Activated naive CD8-positive, alpha-beta T cell treated with anti-CD3 and anti-CD28 coated beads, Interleukin-2, amount 10 ng/mL, durations not matched to agents 7 days and 5 days (primary cell): Measurements from ENCODE around the gene MEST. TPM values are rescaled to one million over a fixed set of nuclear protein-coding genes. Genes with fewer than 3 reads are reported as not detected.
"Not testable (repeated sequence)": the region's sequence is repeated elsewhere in the genome, so short reads cannot be mapped to it uniquely, and the experiment has no call there.

Experiments
- ATAC-seq: fragments of 150-1000 bp; cut with Tn5 transposase; one replicate; pipeline ENCODE4 v1.10.0; 2021; ENCODE audit warnings: low read depth, moderate library complexity
- POLR2A ChIA-PET: fragments of 350-600 bp; sonication (Branson Sonifier 250); formaldehyde crosslinking; loops from one replicate; lab custom pipeline; 2021; ENCODE audit warnings: antibody characterized with exemption; lab: Charles Lee
- DNase-seq: peaks from one replicate; pipeline ENCODE4 v3.0.0; 2021
- H3K27ac Mint-ChIP-seq: one replicate; pipeline ENCODE4 v1.8.0; 2022; ENCODE audit warnings: mild to moderate bottlenecking, mixed read lengths
- H3K27me3 Mint-ChIP-seq: one replicate; pipeline ENCODE4 v1.8.0; 2022; ENCODE audit warnings: mild to moderate bottlenecking, moderate library complexity, mixed read lengths
- H3K36me3 Mint-ChIP-seq: one replicate; pipeline ENCODE4 v1.8.0; 2021; ENCODE audit warnings: mild to moderate bottlenecking, mixed read lengths
- H3K4me1 Mint-ChIP-seq: one replicate; pipeline ENCODE4 v1.8.0; 2021; ENCODE audit warnings: mixed read lengths
- H3K4me3 Mint-ChIP-seq: one replicate; pipeline ENCODE4 v1.8.0; 2022; ENCODE audit warnings: mild to moderate bottlenecking, moderate library complexity, mixed read lengths
- H3K9me3 Mint-ChIP-seq: one replicate; pipeline ENCODE4 v1.8.0; 2021; ENCODE audit warnings: mixed read lengths
- total RNA-seq, 2 experiments: library from RNA; stranded (reverse); gene quantifications; one replicate each; pipeline ENCODE4 v1.2.3, GENCODE V29; 2021

Gene MEST
- total RNA-seq, result 10 to 100 TPM in 1 of 2 experiments, 1 to 10 TPM in 1; 8.7 to 11.6 TPM

GRCh38 chr7:130491841-130492522 lies at the start of gene MEST:
Gene MEST (plus strand): TSS chr7:130492085. CDS start chr7:130492314, 229 bp downstream.
- DNase-seq (peak; percentile 37), ATAC-seq (peak; percentile 22)
- Mint-ChIP-seq H3K36me3 (peaks cover 5% of the 10 kb centered on the region), H3K9me3 (no peaks in the 10 kb centered on the region), H3K4me1 (peaks cover 12% of the 10 kb centered on the region), H3K4me3 (peak within 1 kb of the TSS; percentile 73), H3K27me3 (peaks cover 44% of the 10 kb centered on the region), H3K27ac (no peak within 1 kb of the TSS)
- POLR2A ChIA-PET, result no interaction called here

GRCh38 chr7:130442601-130443000 lies 49.3 kb upstream of the MEST start:
- ATAC-seq, result no peak
- H3K4me3 Mint-ChIP-seq, result no peak overlapping the region
- H3K9me3 Mint-ChIP-seq, result peaks cover 4% of the 10 kb centered on the region
- H3K27ac Mint-ChIP-seq, result no peak overlapping the region
- peaks cover 20% of the 10 kb centered on the region for H3K36me3 Mint-ChIP-seq
- peaks cover 36% of the 10 kb centered on the region for H3K4me1 Mint-ChIP-seq
- POLR2A ChIA-PET, result no interaction called here
- H3K27me3 Mint-ChIP-seq, result no peaks in the 10 kb centered on the region
- no peak for DNase-seq

- H3K4me3 Mint-ChIP-seq, result no peak overlapping the region
- no peak overlapping the region for H3K27ac Mint-ChIP-seq
- peaks cover 20% of the 10 kb centered on the region for H3K36me3 Mint-ChIP-seq
- peaks cover 8% of the 10 kb centered on the region for H3K9me3 Mint-ChIP-seq
- no peak for DNase-seq
- POLR2A ChIA-PET, result interaction anchor here (0.6 kb wide), 1 partner anchor 8 kb away, joined by 3 read pairs; no protein-coding TSS in a partner anchor
- peaks cover 29% of the 10 kb centered on the region for H3K4me1 Mint-ChIP-seq
- ATAC-seq, result no peak
- H3K27me3 Mint-ChIP-seq, result no peaks in the 10 kb centered on the region
Measured at GRCh38 chr7:130444234-130444633, 47.7 kb upstream of the MEST start.

- POLR2A ChIA-PET, result interaction anchor here (0.6 kb wide), 1 partner anchor 8 kb away, joined by 3 read pairs; no protein-coding TSS in a partner anchor
- no peaks in the 10 kb centered on the region for H3K27me3 Mint-ChIP-seq
- peak overlapping the region; percentile 56 for H3K27ac Mint-ChIP-seq
- no peak for DNase-seq
- peaks cover 23% of the 10 kb centered on the region for H3K4me1 Mint-ChIP-seq
- H3K9me3 Mint-ChIP-seq, result peaks cover 8% of the 10 kb centered on the region
- ATAC-seq, result no peak
- H3K4me3 Mint-ChIP-seq, result no peak overlapping the region
- H3K36me3 Mint-ChIP-seq, result peaks cover 15% of the 10 kb centered on the region
Measured at GRCh38 chr7:130444751-130445407, 47.0 kb upstream of the MEST start.

- H3K36me3 Mint-ChIP-seq, result peaks cover 12% of the 10 kb centered on the region
- H3K27me3 Mint-ChIP-seq, result no peaks in the 10 kb centered on the region
- no peak overlapping the region for H3K4me3 Mint-ChIP-seq
- ATAC-seq (no peak), DNase-seq (no peak)
- H3K9me3 Mint-ChIP-seq, result peaks cover 8% of the 10 kb centered on the region
- no peak overlapping the region for H3K27ac Mint-ChIP-seq
- peaks cover 18% of the 10 kb centered on the region for H3K4me1 Mint-ChIP-seq
- POLR2A ChIA-PET, result interaction anchor here (0.7 kb wide), 1 partner anchor 12 kb away, joined by 3 read pairs; no protein-coding TSS in a partner anchor
Measured at GRCh38 chr7:130446259-130446658, 45.6 kb upstream of the MEST start.

- H3K27me3 Mint-ChIP-seq, DNase-seq, POLR2A ChIA-PET, ATAC-seq, H3K27ac Mint-ChIP-seq, H3K4me3 Mint-ChIP-seq, H3K9me3 Mint-ChIP-seq, H3K4me1 Mint-ChIP-seq: not testable (repeated sequence)
- peaks cover 12% of the 10 kb centered on the region for H3K36me3 Mint-ChIP-seq
Measured at GRCh38 chr7:130451344-130451743, 40.5 kb upstream of the MEST start.

GRCh38 chr7:130452951-130453350 lies 38.9 kb upstream of the MEST start:
- Mint-ChIP-seq H3K36me3 (peaks cover 4% of the 10 kb centered on the region), H3K4me3 (no peak overlapping the region), H3K27ac (no peak overlapping the region), H3K4me1 (peaks cover 10% of the 10 kb centered on the region), H3K27me3 (no peaks in the 10 kb centered on the region), H3K9me3 (peaks cover 4% of the 10 kb centered on the region)
- ATAC-seq (no peak), DNase-seq (no peak)
- POLR2A ChIA-PET, result interaction anchor here (0.8 kb wide), 1 partner anchor 9 kb away, joined by 3 read pairs; no protein-coding TSS in a partner anchor

- POLR2A ChIA-PET, result interaction anchor here (0.6 to 1.4 kb wide), 2 partner anchors 14 to 22 kb away, joined by 4 read pairs; partner anchors contain the start of gene CEP41
- H3K4me1 Mint-ChIP-seq, result peaks cover 18% of the 10 kb centered on the region
- no peak for DNase-seq
- H3K36me3 Mint-ChIP-seq, result peaks cover 16% of the 10 kb centered on the region
- H3K27me3 Mint-ChIP-seq, result no peaks in the 10 kb centered on the region
- peaks cover 6% of the 10 kb centered on the region for H3K9me3 Mint-ChIP-seq
- no peak for ATAC-seq
- H3K4me3 Mint-ChIP-seq, result no peak overlapping the region
- H3K27ac Mint-ChIP-seq, result no peak overlapping the region
Measured at GRCh38 chr7:130454959-130455358, 36.9 kb upstream of the MEST start.

- H3K27me3 Mint-ChIP-seq, result no peaks in the 10 kb centered on the region
- H3K4me1 Mint-ChIP-seq, result peaks cover 18% of the 10 kb centered on the region
- H3K36me3 Mint-ChIP-seq, result peaks cover 17% of the 10 kb centered on the region
- peak; percentile 86 for ATAC-seq
- peak overlapping the region; percentile 85 for H3K27ac Mint-ChIP-seq
- peak overlapping the region; percentile 70 for H3K4me3 Mint-ChIP-seq
- POLR2A ChIA-PET, result interaction anchor here (0.6 kb wide), 1 partner anchor 25 kb away, joined by 3 read pairs; no protein-coding TSS in a partner anchor
- no peak for DNase-seq
- peaks cover 8% of the 10 kb centered on the region for H3K9me3 Mint-ChIP-seq
Measured at GRCh38 chr7:130458257-130458656, 33.6 kb upstream of the MEST start.

GRCh38 chr7:130461272-130461671 lies 30.6 kb upstream of the MEST start:
- POLR2A ChIA-PET, result interaction anchor here (0.7 kb wide), 1 partner anchor 93 kb away, joined by 3 read pairs; no protein-coding TSS in a partner anchor
- Mint-ChIP-seq H3K4me3 (no peak overlapping the region), H3K9me3 (peaks cover 8% of the 10 kb centered on the region), H3K36me3 (peaks cover 18% of the 10 kb centered on the region), H3K4me1 (peaks cover 12% of the 10 kb centered on the region), H3K27ac (no peak overlapping the region), H3K27me3 (no peaks in the 10 kb centered on the region)
- ATAC-seq (no peak), DNase-seq (no peak)

GRCh38 chr7:130463553-130464434 lies 28.1 kb upstream of the MEST start:
- Mint-ChIP-seq H3K36me3 (peaks cover 13% of the 10 kb centered on the region), H3K27ac (no peak overlapping the region), H3K27me3 (peaks cover 1% of the 10 kb centered on the region), H3K4me3 (no peak overlapping the region), H3K4me1 (peaks cover 4% of the 10 kb centered on the region), H3K9me3 (peaks cover 8% of the 10 kb centered on the region)
- POLR2A ChIA-PET, result no interaction called here
- ATAC-seq (no peak), DNase-seq (no peak)

- ATAC-seq (no peak), DNase-seq (no peak)
- POLR2A ChIA-PET, result no interaction called here
- Mint-ChIP-seq H3K27ac (no peak overlapping the region), H3K36me3 (peaks cover 9% of the 10 kb centered on the region), H3K9me3 (peaks cover 3% of the 10 kb centered on the region), H3K27me3 (peaks cover 6% of the 10 kb centered on the region), H3K4me1 (peaks cover 12% of the 10 kb centered on the region), H3K4me3 (no peak overlapping the region)
Measured at GRCh38 chr7:130468612-130469011, 23.3 kb upstream of the MEST start.

- Mint-ChIP-seq H3K27me3 (peaks cover 6% of the 10 kb centered on the region), H3K4me3 (no peak overlapping the region), H3K4me1 (peaks cover 19% of the 10 kb centered on the region), H3K9me3 (peaks cover 3% of the 10 kb centered on the region), H3K27ac (no peak overlapping the region), H3K36me3 (peaks cover 7% of the 10 kb centered on the region)
- ATAC-seq, result no peak
- DNase-seq, result no peak
- POLR2A ChIA-PET, result no interaction called here
Measured at GRCh38 chr7:130471974-130472373, 19.9 kb upstream of the MEST start.
